Measurements from ENCODE around the gene CDKAL1.
A peak's percentile ranks its signal among the peaks of the same experiment; 100 is the strongest.

CDKAL1 gene

GRCh38 chr6:21273451-21273850 is 739.2 kb downstream of the CDKAL1 start:
- peaks cover 26% of the 10 kb centered on the region for H3K4me1 ChIP-seq (ENCODE audit: control insufficient read depth, insufficient read depth, low read length)
- no peaks in the 10 kb centered on the region for H3K9me3 ChIP-seq (ENCODE audit: control insufficient read depth, insufficient read depth, low read length)
- H3K4me3 ChIP-seq (ENCODE audit: low read depth, low read length) = no peak overlapping the region
- H3K36me3 ChIP-seq (ENCODE audit: control insufficient read depth, insufficient read depth, low read length) = no peaks in the 10 kb centered on the region
- H3K27me3 ChIP-seq (ENCODE audit: control insufficient read depth, insufficient read depth, low read length) = no peaks in the 10 kb centered on the region
- H3K9ac ChIP-seq (ENCODE audit: low read depth, low read length) = no peak overlapping the region
- H3K27ac ChIP-seq (ENCODE audit: low read depth, low read length) = no peak overlapping the region

GRCh38 chr6:21274851-21275250 is 740.6 kb downstream of the CDKAL1 start:
- H3K4me3 ChIP-seq (ENCODE audit: low read depth, low read length) = no peak overlapping the region
- no peaks in the 10 kb centered on the region for H3K9me3 ChIP-seq (ENCODE audit: control insufficient read depth, insufficient read depth, low read length)
- peaks cover 27% of the 10 kb centered on the region for H3K4me1 ChIP-seq (ENCODE audit: control insufficient read depth, insufficient read depth, low read length)
- H3K27ac ChIP-seq (ENCODE audit: low read depth, low read length) = no peak overlapping the region
- H3K36me3 ChIP-seq (ENCODE audit: control insufficient read depth, insufficient read depth, low read length) = no peaks in the 10 kb centered on the region
- H3K27me3 ChIP-seq (ENCODE audit: control insufficient read depth, insufficient read depth, low read length) = no peaks in the 10 kb centered on the region
- no peak overlapping the region for H3K9ac ChIP-seq (ENCODE audit: low read depth, low read length)

DNA sequence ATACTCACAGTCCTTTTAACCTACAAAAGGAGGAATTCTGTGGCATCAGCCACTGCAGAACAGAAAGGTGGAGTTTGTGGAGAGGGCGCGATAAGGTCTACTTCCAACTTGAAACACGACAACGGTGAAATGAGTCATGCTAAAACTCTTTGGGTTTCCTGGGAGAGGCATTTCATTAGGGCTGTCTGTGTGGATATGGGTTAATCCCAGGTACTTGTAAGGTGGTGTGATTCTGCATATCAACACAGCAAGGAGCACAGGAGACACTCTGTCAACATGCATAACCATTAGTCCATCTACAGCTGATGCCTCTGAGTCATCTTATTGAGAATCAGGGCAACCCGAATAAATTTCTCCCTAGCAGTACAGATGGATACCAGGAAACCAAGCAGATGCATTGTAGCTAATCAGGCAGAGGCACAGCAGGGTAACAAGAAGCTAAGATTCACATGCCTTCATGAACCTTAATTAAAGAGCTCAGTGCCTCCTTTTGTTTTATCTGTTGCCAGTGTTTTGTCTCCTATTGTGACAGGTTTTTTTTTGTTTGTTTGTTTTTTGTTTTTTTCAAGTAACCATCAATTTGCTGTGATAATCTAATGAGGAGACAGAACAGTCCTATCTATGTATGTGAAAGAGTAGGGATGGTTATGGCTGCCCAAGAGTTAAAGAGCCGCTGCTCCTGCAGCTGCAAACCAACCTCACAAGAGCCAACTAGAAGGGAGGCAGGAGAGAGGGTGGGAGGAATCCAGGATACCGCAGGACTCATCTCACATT is 743.5 kb downstream of the CDKAL1 start:
- peaks cover 21% of the 10 kb centered on the region for H3K4me1 ChIP-seq (ENCODE audit: control insufficient read depth, insufficient read depth, low read length)
- H3K9ac ChIP-seq (ENCODE audit: low read depth, low read length) = no peak overlapping the region
- H3K9me3 ChIP-seq (ENCODE audit: control insufficient read depth, insufficient read depth, low read length) = no peaks in the 10 kb centered on the region
- H3K4me3 ChIP-seq (ENCODE audit: low read depth, low read length) = no peak overlapping the region
- H3K27ac ChIP-seq (ENCODE audit: low read depth, low read length) = peak overlapping the region; percentile 71
- no peaks in the 10 kb centered on the region for H3K27me3 ChIP-seq (ENCODE audit: control insufficient read depth, insufficient read depth, low read length)
- H3K36me3 ChIP-seq (ENCODE audit: control insufficient read depth, insufficient read depth, low read length) = no peaks in the 10 kb centered on the region

- no peaks in the 10 kb centered on the region for H3K9me3 ChIP-seq (ENCODE audit: control insufficient read depth, insufficient read depth, low read length)
- H3K4me3 ChIP-seq (ENCODE audit: low read depth, low read length) = no peak overlapping the region
- no peaks in the 10 kb centered on the region for H3K36me3 ChIP-seq (ENCODE audit: control insufficient read depth, insufficient read depth, low read length)
- peak overlapping the region; percentile 71 for H3K27ac ChIP-seq (ENCODE audit: low read depth, low read length)
- no peak overlapping the region for H3K9ac ChIP-seq (ENCODE audit: low read depth, low read length)
- no peaks in the 10 kb centered on the region for H3K27me3 ChIP-seq (ENCODE audit: control insufficient read depth, insufficient read depth, low read length)
- peaks cover 21% of the 10 kb centered on the region for H3K4me1 ChIP-seq (ENCODE audit: control insufficient read depth, insufficient read depth, low read length)
Observed at GRCh38 chr6:21278375-21278745, 744.1 kb downstream of the CDKAL1 start.

- Histone ChIP-seq H3K27me3 (ENCODE audit: control insufficient read depth, insufficient read depth, low read length) (no peaks in the 10 kb centered on the region), H3K4me3 (ENCODE audit: low read depth, low read length) (no peak overlapping the region), H3K4me1 (ENCODE audit: control insufficient read depth, insufficient read depth, low read length) (peaks cover 28% of the 10 kb centered on the region), H3K9me3 (ENCODE audit: control insufficient read depth, insufficient read depth, low read length) (no peaks in the 10 kb centered on the region), H3K36me3 (ENCODE audit: control insufficient read depth, insufficient read depth, low read length) (no peaks in the 10 kb centered on the region), H3K27ac (ENCODE audit: low read depth, low read length) (no peak overlapping the region), H3K9ac (ENCODE audit: low read depth, low read length) (no peak overlapping the region)
Observed at GRCh38 chr6:21279619-21280018, 745.4 kb downstream of the CDKAL1 start.

DNA sequence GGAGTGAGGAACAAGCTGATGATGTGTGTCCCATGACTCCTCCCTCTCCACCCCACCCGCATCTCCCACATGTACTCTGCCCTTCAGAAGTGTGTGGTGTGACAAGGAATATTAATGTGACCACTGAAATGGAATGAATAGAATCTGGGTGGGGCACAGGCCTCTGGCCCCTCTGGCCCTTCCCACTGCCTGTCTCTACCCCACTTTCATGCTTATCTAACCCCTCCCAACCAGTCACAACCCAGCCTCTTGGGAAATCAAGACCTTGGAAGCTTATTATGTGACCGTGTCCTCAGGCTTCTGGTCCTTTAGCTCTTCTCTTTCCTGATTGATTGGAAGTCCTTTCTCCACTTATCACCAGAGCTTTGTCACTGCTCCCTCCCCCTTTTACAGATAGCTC is 747.1 kb downstream of the CDKAL1 start:
- no peak overlapping the region for H3K9ac ChIP-seq (ENCODE audit: low read depth, low read length)
- no peak overlapping the region for H3K27ac ChIP-seq (ENCODE audit: low read depth, low read length)
- H3K36me3 ChIP-seq (ENCODE audit: control insufficient read depth, insufficient read depth, low read length) = no peaks in the 10 kb centered on the region
- H3K27me3 ChIP-seq (ENCODE audit: control insufficient read depth, insufficient read depth, low read length) = no peaks in the 10 kb centered on the region
- H3K9me3 ChIP-seq (ENCODE audit: control insufficient read depth, insufficient read depth, low read length) = no peaks in the 10 kb centered on the region
- H3K4me3 ChIP-seq (ENCODE audit: low read depth, low read length) = no peak overlapping the region
- H3K4me1 ChIP-seq (ENCODE audit: control insufficient read depth, insufficient read depth, low read length) = peaks cover 28% of the 10 kb centered on the region

All from HUES48 (cell line).